ENCODE results near the gene GLCE. TPM values are rescaled to one million over a fixed set of nuclear protein-coding genes. Genes with fewer than 3 reads are reported as not detected.
"Not testable (repeated sequence)": the region's sequence is repeated elsewhere in the genome, so short reads cannot be mapped to it uniquely, and the experiment has no call there.

Gene GLCE
- total and polyA plus RNA-seq, 4 donors, result 6.8 to 26.3 (median 13.7) TPM

- not testable (repeated sequence) for H3K27me3 ChIP-seq (ENCODE audit: control insufficient read depth in 4 of 4, insufficient read depth in 4 of 4, low read length in 3 of 4); H3K4me1 ChIP-seq (ENCODE audit: control insufficient read depth in 4 of 4, insufficient read depth in 4 of 4, low read length in 3 of 4); H3K4me3 ChIP-seq (ENCODE audit: low read depth in 1 of 3, low read length in 3 of 3); H3K36me3 ChIP-seq (ENCODE audit: control insufficient read depth in 4 of 4, insufficient read depth in 3 of 4, low read depth in 1 of 4, low read length in 3 of 4); H3K9me3 ChIP-seq (ENCODE audit: control insufficient read depth in 4 of 4, low read length in 3 of 4); DNase-seq (ENCODE audit: low spot score); H3K9ac ChIP-seq (ENCODE audit: low read depth in 1 of 2, low read length in 2 of 2); H3K27ac ChIP-seq (ENCODE audit: low read depth in 1 of 2, low read length in 2 of 2)
- WGBS, result 97% methylated on average over 3 of the region's 3 CpGs
These were observed 9.1 kb downstream of the GLCE start for GRCh38 chr15:69169540-69169939.

GRCh38 chr15:69170597-69170996 lies 10.2 kb downstream of the GLCE start:
- no peak for TF ChIP-seq ATF3 (IDR thresholded peaks at IDR 0.05)
- TF ChIP-seq FOXA1 (IDR thresholded peaks at IDR 0.05), result no peak
- no peak for TF ChIP-seq JUND (IDR thresholded peaks at IDR 0.05)
- no peak for TF ChIP-seq NR2F2 (IDR thresholded peaks at IDR 0.05)
- TF ChIP-seq HNF4A (conservative IDR thresholded peaks at IDR 0.05), result no peak
- H3K27ac ChIP-seq (ENCODE audit: low read depth in 1 of 2, low read length in 2 of 2), result no peak overlapping the region
- H3K9me3 ChIP-seq (ENCODE audit: control insufficient read depth in 4 of 4, low read length in 3 of 4), result no peaks in the 10 kb centered on the region
- peaks cover 0 to under 1% (median 0%) of the 10 kb centered on the region in 4 donors for H3K4me1 ChIP-seq (ENCODE audit: control insufficient read depth in 4 of 4, insufficient read depth in 4 of 4, low read length in 3 of 4)
- no peaks in the 10 kb centered on the region for H3K27me3 ChIP-seq (ENCODE audit: control insufficient read depth in 4 of 4, insufficient read depth in 4 of 4, low read length in 3 of 4)
- no peak overlapping the region for H3K4me3 ChIP-seq (ENCODE audit: low read depth in 1 of 3, low read length in 3 of 3)
- H3K36me3 ChIP-seq (ENCODE audit: control insufficient read depth in 4 of 4, insufficient read depth in 3 of 4, low read depth in 1 of 4, low read length in 3 of 4), result no peaks in the 10 kb centered on the region
- DNase-seq (ENCODE audit: low spot score), result no peak
- 97% methylated on average over 3 of the region's 3 CpGs for WGBS
- no peak overlapping the region for H3K9ac ChIP-seq (ENCODE audit: low read depth in 1 of 2, low read length in 2 of 2)

- Histone ChIP-seq H3K4me1 (ENCODE audit: control insufficient read depth in 4 of 4, insufficient read depth in 4 of 4, low read length in 3 of 4) (no peaks in the 10 kb centered on the region), H3K4me3 (ENCODE audit: low read depth in 1 of 3, low read length in 3 of 3) (no peak overlapping the region), H3K36me3 (ENCODE audit: control insufficient read depth in 4 of 4, insufficient read depth in 3 of 4, low read depth in 1 of 4, low read length in 3 of 4) (no peaks in the 10 kb centered on the region), H3K9me3 (ENCODE audit: control insufficient read depth in 4 of 4, low read length in 3 of 4) (no peaks in the 10 kb centered on the region), H3K27ac (ENCODE audit: low read depth in 1 of 2, low read length in 2 of 2) (no peak overlapping the region), H3K9ac (ENCODE audit: low read depth in 1 of 2, low read length in 2 of 2) (no peak overlapping the region), H3K27me3 (ENCODE audit: control insufficient read depth in 4 of 4, insufficient read depth in 4 of 4, low read length in 3 of 4) (no peaks in the 10 kb centered on the region)
- TF ChIP-seq MAX (IDR thresholded peaks at IDR 0.05), result no peak
- TF ChIP-seq RAD21 (IDR thresholded peaks at IDR 0.05), result no peak
- TF ChIP-seq ATF3 (IDR thresholded peaks at IDR 0.05), result no peak
- no peak for TF ChIP-seq FOXA2 (IDR thresholded peaks at IDR 0.05)
- no peak for TF ChIP-seq NR2F2 (IDR thresholded peaks at IDR 0.05)
- TF ChIP-seq GABPA (IDR thresholded peaks at IDR 0.05 in 1 of 2, conservative IDR thresholded peaks at IDR 0.05 in 1 of 2), result no peak
- no peak for TF ChIP-seq YY1 (IDR thresholded peaks at IDR 0.05)
- TF ChIP-seq FOXA1 (IDR thresholded peaks at IDR 0.05), result no peak
- no peak for TF ChIP-seq RXRA (IDR thresholded peaks at IDR 0.05)
- no peak for TF ChIP-seq ZBTB33 (IDR thresholded peaks at IDR 0.05)
- TF ChIP-seq EGR1 (IDR thresholded peaks at IDR 0.05; ENCODE audit: low read depth in 2 of 2), result no peak
- DNase-seq (ENCODE audit: low spot score), result no peak
- 56% methylated on average over 2 of the region's 2 CpGs for WGBS
These were observed 12.4 kb downstream of the GLCE start for GRCh38 chr15:69172847-69173246.

Data from liver (tissue), 9 donors.